ENCODE results near the gene WDR89. TPM values are rescaled to one million over a fixed set of nuclear protein-coding genes. Genes with fewer than 3 reads are reported as not detected.

Gene WDR89
- total and polyA plus RNA-seq, 9 of the 15 experiments (the other 6 are each of a cell fraction or from before 2014, with no cell fraction given): 9.3 to 25.6 (median 16.2) TPM

GRCh38 chr14:63605041-63605532, 36.6 kb downstream of the WDR89 start:
- no peak overlapping the region for H3K9ac ChIP-seq (ENCODE audit: insufficient read depth in 1 of 2, low read depth in 2 of 2, low read length in 2 of 2)
- no peaks in the 10 kb centered on the region for H3K9me1 ChIP-seq (ENCODE audit: control insufficient read depth, insufficient read depth, low read length)
- H3K79me2 ChIP-seq (ENCODE audit: control insufficient read depth, insufficient read depth, low read length): peaks cover 13% of the 10 kb centered on the region
- ChIA-PET CTCF (ENCODE audit: low intra/inter-chr PET ratio) (no interaction called here), POLR2A (no interaction called here)
- H3K4me1 ChIP-seq (replicated peaks in 1 of 2; ENCODE audit: control insufficient read depth in 2 of 2, insufficient read depth in 2 of 2, low read length in 2 of 2): no peaks in the 10 kb centered on the region
- intact Hi-C loops (cut with micrococcal nuclease) (no loop called here), in situ Hi-C loops (cut with MboI) (no loop called here)
- no peak overlapping the region for H2AFZ ChIP-seq (ENCODE audit: low read depth, low read length)
- DNase-seq (ENCODE audit: extremely low read depth in 1 of 4, low spot score in 3 of 4) (no peak), ATAC-seq (no peak), FAIRE-seq (no peak)
- no peak overlapping the region for H3K27ac ChIP-seq (ENCODE audit: extremely low read depth, low read depth, low read length)
- H3K27me3 ChIP-seq (ENCODE audit: control insufficient read depth in 2 of 2, insufficient read depth in 2 of 2, low read length in 2 of 2): no peaks in the 10 kb centered on the region
- H4K20me1 ChIP-seq (replicated peaks; ENCODE audit: control insufficient read depth, insufficient read depth, low read length): no peaks in the 10 kb centered on the region
- 92% methylated on average over 4 of the region's 10 CpGs for WGBS (ENCODE audit: insufficient coverage, low coverage, missing lambda C conversion rate)
- peaks cover 14% of the 10 kb centered on the region; the same call in 2 of the 3 replicates for H3K36me3 ChIP-seq (ENCODE audit: control insufficient read depth, insufficient read depth, low read length)
- no peaks in the 10 kb centered on the region for H3K9me3 ChIP-seq (replicated peaks; ENCODE audit: control insufficient read depth, insufficient read depth, low read depth, low read length)
- BruUV-seq (replicated peaks): no TSS peak
- TF ChIP-seq NCOA2 (IDR thresholded peaks at IDR 0.05; ENCODE audit: partially characterized antibody in 2 of 2): no peak
- TF ChIP-seq ZNF184 (CRISPR knock-in tag; IDR thresholded peaks at IDR 0.05): no peak
- TF ChIP-seq L3MBTL2 (IDR thresholded peaks at IDR 0.05): no peak
- no peak for TF ChIP-seq PHF21A (IDR thresholded peaks at IDR 0.05; ENCODE audit: borderline replicate concordance, low read depth)
- TF ChIP-seq RAD51 (IDR thresholded peaks at IDR 0.05; ENCODE audit: borderline replicate concordance, low read depth): no peak
- no peak for TF ChIP-seq BRD4 (IDR thresholded peaks at IDR 0.05)
- TF ChIP-seq TAF9B (IDR thresholded peaks at IDR 0.05; ENCODE audit: partially characterized antibody): no peak
- no peak for TF ChIP-seq MCM2 (IDR thresholded peaks at IDR 0.05; ENCODE audit: low read depth)
- TF ChIP-seq EHMT2 (IDR thresholded peaks at IDR 0.05): no peak
- TF ChIP-seq ESRRA (IDR thresholded peaks at IDR 0.05; ENCODE audit: borderline replicate concordance, low read depth): no peak
- no peak for TF ChIP-seq GTF2A2 (tag; IDR thresholded peaks at IDR 0.05)
- H3K4me3 ChIP-seq: no peak overlapping the region
- H3K4me2 ChIP-seq (ENCODE audit: insufficient read depth, low read length): no peak overlapping the region
